Activated CD8-positive, alpha-beta T cell treated with anti-CD3 and anti-CD28 coated beads for 36 hours (primary cell): ENCODE measurements around the gene HSPB3. TPM values are rescaled to one million over a fixed set of nuclear protein-coding genes. Genes with fewer than 3 reads are reported as not detected.

Experiments used
- ATAC-seq: fragments of 200-7000 bp; cut with Tn5 transposase; one replicate; pipeline ENCODE4 v1.10.0; 2021; ENCODE audit warnings: mild to moderate bottlenecking, moderate library complexity
- CTCF ChIA-PET: fragments of 350-600 bp; sonication (Branson Sonifier 250); formaldehyde crosslinking; loops from one replicate; lab custom pipeline; 2021; ENCODE audit warnings: antibody characterized with exemption; lab: Charles Lee
- POLR2A ChIA-PET: fragments of 350-600 bp; sonication (Branson Sonifier 250); formaldehyde crosslinking; loops from one replicate; lab custom pipeline; 2021; ENCODE audit warnings: antibody characterized with exemption; lab: Charles Lee
- DNase-seq: peaks from one replicate; pipeline ENCODE4 v3.0.0-alpha.2; 2020
- H3K27ac Mint-ChIP-seq: one replicate; pipeline ENCODE4 v1.8.0; 2021; ENCODE audit warnings: mild to moderate bottlenecking, mixed read lengths
- H3K27me3 Mint-ChIP-seq: one replicate; pipeline ENCODE4 v1.8.0; 2021; ENCODE audit warnings: mixed read lengths
- H3K36me3 Mint-ChIP-seq: one replicate; pipeline ENCODE4 v1.8.0; 2021; ENCODE audit warnings: low read depth, mixed read lengths
- H3K4me1 Mint-ChIP-seq: one replicate; pipeline ENCODE4 v1.8.0; 2021; ENCODE audit warnings: low read depth, mixed read lengths
- H3K4me3 Mint-ChIP-seq: one replicate; pipeline ENCODE4 v1.8.0; 2021; ENCODE audit warnings: mild to moderate bottlenecking, moderate library complexity, mixed read lengths
- H3K9me3 Mint-ChIP-seq: one replicate; pipeline ENCODE4 v1.8.0; 2021; ENCODE audit warnings: mixed read lengths
- intact Hi-C: fragments of 100-400 bp; cut with micrococcal nuclease; formaldehyde crosslinking; loops from one replicate; pipeline ENCODE4 v1.10.0; 2022
- total RNA-seq, 2 experiments: library from RNA; stranded (reverse); gene quantifications; one replicate each; pipeline ENCODE4 v1.2.3, GENCODE V29; 2021
- TF ChIP-seq, protein P1 (sequence below): fragments of 200-600 bp; IDR thresholded peaks from one replicate; pipeline ENCODE4 v1.8.0; 2022; ENCODE audit warnings: antibody characterized with exemption, mild to moderate bottlenecking

The HSPB3 gene
- total RNA-seq, 2 experiments from 2014 or later = not detected

DNA sequence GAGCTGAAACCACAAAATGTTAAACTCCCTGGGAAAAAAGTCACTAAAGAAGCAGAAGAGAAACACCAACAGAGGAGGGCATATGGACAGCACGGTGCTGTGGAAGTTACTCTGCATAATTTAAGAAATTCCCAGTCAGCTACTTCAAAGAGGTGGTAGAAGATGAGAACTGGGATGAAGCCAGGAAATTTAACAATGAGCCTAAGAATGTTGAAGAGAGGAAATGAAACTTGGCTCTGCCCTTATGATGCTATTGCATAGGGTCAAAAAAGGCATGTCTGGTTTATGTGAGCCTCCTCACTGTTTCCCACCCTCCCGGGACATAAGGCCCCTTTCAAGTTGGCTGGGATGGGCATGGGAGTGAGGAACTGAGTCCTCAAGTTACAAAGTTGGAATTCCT is 36.7 kb downstream of the HSPB3 start:
- no peak overlapping the region for H3K27ac Mint-ChIP-seq
- intact Hi-C loops = loop anchor here (5.0 kb wide), 1 partner anchor 250 kb away; no protein-coding TSS in a partner anchor
- H3K4me1 Mint-ChIP-seq = no peaks in the 10 kb centered on the region
- peaks cover 2% of the 10 kb centered on the region for H3K27me3 Mint-ChIP-seq
- H3K36me3 Mint-ChIP-seq = no peaks in the 10 kb centered on the region
- no peaks in the 10 kb centered on the region for H3K9me3 Mint-ChIP-seq
- TF ChIP-seq, protein P1, sequence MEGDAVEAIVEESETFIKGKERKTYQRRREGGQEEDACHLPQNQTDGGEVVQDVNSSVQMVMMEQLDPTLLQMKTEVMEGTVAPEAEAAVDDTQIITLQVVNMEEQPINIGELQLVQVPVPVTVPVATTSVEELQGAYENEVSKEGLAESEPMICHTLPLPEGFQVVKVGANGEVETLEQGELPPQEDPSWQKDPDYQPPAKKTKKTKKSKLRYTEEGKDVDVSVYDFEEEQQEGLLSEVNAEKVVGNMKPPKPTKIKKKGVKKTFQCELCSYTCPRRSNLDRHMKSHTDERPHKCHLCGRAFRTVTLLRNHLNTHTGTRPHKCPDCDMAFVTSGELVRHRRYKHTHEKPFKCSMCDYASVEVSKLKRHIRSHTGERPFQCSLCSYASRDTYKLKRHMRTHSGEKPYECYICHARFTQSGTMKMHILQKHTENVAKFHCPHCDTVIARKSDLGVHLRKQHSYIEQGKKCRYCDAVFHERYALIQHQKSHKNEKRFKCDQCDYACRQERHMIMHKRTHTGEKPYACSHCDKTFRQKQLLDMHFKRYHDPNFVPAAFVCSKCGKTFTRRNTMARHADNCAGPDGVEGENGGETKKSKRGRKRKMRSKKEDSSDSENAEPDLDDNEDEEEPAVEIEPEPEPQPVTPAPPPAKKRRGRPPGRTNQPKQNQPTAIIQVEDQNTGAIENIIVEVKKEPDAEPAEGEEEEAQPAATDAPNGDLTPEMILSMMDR = no peak
- ChIA-PET CTCF (interaction anchor here (1.5 to 5.9 kb wide), 2 partner anchors 249 to 375 kb away, joined by 3 to 45 read pairs; no protein-coding TSS in a partner anchor), POLR2A (no interaction called here)
- ATAC-seq = no peak
- no peak overlapping the region for H3K4me3 Mint-ChIP-seq
- DNase-seq = no peak

DNA sequence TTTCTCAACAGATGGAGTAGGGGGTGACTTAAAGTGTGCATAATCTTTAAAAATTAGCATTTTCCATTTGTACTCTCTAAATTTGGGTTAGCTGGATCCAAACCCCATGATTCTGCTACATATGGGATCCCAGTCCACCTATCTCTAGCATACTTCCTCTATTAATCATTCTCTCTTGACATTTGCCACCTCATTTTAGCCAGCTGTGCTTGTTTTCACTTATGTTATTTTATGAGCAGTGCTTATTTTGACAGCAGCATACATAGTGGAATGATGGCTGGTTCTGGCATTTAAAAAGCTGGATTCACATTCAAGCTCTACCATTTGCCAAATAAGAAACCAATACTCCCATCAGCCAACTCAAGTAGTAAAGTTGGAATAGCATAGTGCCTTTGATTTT is 39.5 kb downstream of the HSPB3 start:
- ATAC-seq (no peak), DNase-seq (no peak)
- TF ChIP-seq, protein P1 = no peak
- Mint-ChIP-seq H3K27me3 (peaks cover 6% of the 10 kb centered on the region), H3K9me3 (peaks cover 10% of the 10 kb centered on the region), H3K4me3 (no peak overlapping the region), H3K4me1 (no peaks in the 10 kb centered on the region), H3K27ac (no peak overlapping the region), H3K36me3 (no peaks in the 10 kb centered on the region)
- POLR2A ChIA-PET = interaction anchor here (0.7 kb wide), 1 partner anchor 241 kb away, joined by 3 read pairs; no protein-coding TSS in a partner anchor
- CTCF ChIA-PET = interaction anchor here (1.4 to 1.7 kb wide), 2 partner anchors 22 to 252 kb away, joined by 4 to 8 read pairs; no protein-coding TSS in a partner anchor
- intact Hi-C loops = no loop called here

Other genes starting within 250 kb of the HSPB3 start
- 1 to 10 TPM; 5.7 to 6.3 TPM for gene ARL15, start 145.1 kb upstream of the HSPB3 start, total RNA-seq
- gene SNX18, start 62.1 kb downstream of the HSPB3 start, total RNA-seq = 1 to 10 TPM; 5.9 to 6.8 TPM